ENCODE data around the gene TBC1D24.

Gene TBC1D24

GRCh38 chr16:2450975-2451381 lies 23.9 kb upstream of the TBC1D24 start:
- DNase-seq, result no peak

GRCh38 chr16:2451851-2452320 lies 23.0 kb upstream of the TBC1D24 start:
- DNase-seq, result no peak

DNA sequence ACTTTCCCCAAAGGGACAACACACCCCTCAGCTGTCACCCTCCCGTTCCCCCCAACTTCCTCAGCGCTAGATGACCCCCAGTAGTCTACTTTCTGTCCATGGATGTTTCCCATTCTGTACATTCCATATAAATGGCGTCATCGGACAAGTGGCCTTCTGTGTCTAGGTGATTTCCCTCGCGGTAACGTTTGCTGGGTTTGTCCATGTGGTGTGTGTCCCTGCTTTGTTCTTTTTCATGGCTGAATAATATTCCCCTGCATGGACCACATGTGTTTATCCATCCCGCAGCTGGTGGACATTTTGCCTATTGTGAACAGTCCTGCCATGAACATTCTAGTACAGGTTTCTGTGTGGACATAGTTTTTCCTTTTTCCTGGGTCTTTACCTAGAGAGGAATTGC lies 22.3 kb upstream of the TBC1D24 start:
- no peak for DNase-seq

DNA sequence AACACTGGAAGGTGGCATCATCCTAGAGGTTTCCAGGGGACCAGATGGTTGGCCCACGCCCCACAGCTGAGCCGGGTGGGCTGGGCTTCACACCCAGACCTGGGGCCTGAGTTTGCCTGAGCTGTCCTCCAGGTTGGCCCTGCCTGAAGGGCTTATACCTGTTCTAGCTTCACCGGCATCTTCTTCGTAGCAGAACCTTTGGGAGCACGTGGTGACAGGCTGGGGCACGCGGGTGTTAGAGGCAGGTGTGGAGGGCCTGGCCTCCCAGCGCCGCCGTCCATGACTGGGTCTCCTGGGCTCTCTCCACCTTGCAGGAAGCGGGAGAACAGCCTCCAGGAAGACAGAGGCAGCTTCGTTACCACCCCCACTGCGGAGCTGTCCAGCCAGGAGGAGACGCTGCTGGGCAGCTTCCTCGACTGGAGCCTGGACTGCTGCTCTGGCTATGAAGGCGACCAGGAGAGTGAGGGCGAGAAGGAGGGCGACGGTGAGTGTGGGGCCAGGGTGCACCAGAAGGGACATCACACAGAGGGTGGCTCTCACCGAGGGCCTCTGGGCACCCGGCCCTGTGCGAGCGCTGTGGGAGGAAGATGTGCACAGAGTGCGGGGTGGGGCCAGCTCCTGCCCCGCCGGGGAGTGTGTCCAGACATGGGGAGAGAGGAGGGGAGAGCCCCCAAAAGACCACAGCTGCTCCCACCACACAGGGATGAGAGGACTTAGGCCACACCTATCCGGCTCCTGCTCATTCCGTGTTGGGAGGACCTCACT lies 19.7 kb upstream of the TBC1D24 start:
- no peak for DNase-seq

DNA sequence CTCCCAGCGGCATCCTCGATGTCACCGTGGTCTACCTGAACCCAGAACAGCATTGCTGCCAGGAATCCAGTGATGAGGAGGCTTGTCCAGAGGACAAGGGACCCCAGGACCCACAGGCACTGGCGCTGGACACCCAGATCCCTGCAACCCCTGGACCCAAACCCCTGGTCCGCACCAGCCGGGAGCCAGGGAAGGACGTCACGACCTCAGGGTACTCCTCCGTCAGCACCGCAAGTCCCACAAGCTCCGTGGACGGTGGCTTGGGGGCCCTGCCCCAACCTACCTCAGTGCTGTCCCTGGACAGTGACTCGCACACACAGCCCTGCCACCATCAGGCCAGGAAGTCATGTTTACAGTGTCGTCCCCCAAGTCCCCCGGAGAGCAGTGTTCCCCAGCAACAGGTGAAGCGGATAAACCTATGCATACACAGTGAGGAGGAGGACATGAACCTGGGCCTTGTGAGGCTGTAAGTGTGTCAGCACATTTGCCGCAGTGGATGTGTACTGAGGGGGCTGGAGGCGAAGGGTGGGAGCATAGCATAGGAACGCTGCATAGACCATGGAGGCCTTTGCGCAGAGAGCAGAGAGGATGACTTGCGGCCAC lies 18.3 kb upstream of the TBC1D24 start:
- DNase-seq, result no peak

GRCh38 chr16:2457267-2457666 lies 17.7 kb upstream of the TBC1D24 start:
- no peak for DNase-seq

DNA sequence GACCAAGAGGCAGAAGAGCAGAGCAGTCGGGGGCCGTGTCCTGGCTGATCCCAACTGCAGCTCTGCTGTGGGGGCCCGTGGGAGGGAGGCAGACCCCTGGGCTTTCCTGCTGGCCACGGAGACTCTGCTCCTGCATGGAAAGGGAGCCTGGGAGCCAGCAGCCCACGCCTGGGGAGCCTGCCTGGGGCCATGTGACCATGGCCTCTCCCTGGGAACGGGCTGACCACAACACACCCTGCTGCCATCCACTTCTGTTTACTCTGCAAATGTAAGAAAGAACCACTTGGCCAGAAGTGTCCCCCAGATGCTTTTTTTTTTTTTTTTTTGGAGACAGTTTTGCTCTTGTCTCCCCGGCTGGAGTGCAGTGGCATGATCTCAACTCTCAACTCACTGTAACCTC lies 17.0 kb upstream of the TBC1D24 start:
- DNase-seq, result no peak

DNA sequence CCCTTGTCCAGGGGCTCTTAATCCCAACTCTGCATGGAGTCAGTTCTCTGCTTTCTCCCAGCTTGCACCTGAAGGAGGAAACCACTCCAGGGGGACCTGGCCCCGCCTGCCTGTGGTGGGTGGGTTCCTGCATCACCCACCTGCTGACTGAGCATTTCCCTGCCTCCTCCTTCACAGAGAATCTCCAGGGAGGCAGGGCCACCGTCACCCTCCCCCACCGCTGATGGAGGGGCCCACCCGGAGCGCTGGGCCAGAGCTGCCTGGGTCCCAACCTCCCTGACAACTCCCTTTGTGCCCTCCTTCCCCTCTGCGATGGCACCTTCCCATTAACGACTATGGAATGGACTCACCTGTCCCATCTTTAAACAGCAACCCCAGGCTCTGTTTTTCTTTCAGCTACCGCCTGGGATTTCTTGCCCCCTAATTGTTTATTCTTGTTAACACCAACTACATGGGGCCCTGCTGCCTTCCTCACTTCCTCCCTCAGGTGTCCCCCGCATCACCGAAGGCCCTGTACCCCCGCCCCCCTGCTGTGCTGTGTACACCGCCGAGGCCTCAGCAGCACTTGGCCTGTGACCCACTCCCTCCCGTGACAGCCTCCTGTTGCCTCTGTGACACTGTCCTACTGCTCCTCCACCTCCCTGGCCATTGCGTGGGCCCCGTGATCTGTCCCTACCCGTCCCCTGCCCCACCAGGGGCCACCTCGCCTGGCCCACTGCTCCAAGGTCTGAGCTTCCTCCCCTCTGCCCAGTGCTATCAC lies 15.9 kb upstream of the TBC1D24 start:
- DNase-seq, result no peak

GRCh38 chr16:2459647-2460390 lies 15.1 kb upstream of the TBC1D24 start, which contains the start of gene TEDC2:
Gene TEDC2, plus strand, starts transcription at chr16:2460109. Its CDS starts 36 bp downstream, at chr16:2460145.
- peak; percentile 95 for DNase-seq

DNA sequence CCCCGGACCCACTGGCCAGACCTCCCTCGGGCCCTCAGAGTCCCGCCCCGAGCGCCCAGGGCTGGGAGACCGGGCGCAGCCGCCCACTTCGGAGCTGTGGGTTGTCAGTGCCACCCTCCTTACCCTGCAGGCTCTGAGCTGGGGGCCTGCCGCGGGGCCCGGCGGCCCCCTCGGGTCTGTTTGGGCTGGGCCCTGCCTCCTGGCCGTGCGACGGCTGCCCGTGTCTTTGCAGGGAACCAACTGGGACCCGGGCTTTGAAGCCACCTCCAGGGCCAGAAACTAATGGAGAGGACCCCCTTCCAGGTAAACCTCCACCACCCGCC lies 14.6 kb upstream of the TBC1D24 start:
- no peak for DNase-seq

GRCh38 chr16:2460916-2461315 lies 14.0 kb upstream of the TBC1D24 start:
- DNase-seq, result no peak

- DNase-seq, result no peak
These were observed 12.7 kb upstream of the TBC1D24 start for GRCh38 chr16:2462031-2462866.

DNA sequence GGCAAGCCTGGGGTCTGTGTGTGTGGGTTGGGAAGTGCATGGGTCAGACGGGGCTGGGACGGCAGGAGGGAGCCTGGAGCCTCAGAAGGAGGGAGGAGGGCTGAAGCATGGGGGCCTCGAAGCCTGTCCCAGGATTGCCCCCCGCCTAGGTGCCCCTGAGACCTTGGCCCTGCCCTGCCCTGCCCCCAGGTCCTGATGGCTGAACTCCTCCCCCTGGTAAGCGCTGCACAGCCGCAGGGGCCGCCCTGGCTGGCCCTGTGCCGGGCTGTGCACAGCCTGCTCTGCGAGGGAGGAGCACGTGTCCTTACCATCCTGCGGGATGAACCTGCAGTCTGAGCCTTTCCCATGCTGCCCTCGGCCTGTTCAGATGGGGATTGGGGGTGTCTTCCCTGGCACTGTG lies 10.6 kb upstream of the TBC1D24 start:
- DNase-seq, result no peak

- DNase-seq, result no peak
These were observed 9.1 kb upstream of the TBC1D24 start for GRCh38 chr16:2465653-2466415.

DNA sequence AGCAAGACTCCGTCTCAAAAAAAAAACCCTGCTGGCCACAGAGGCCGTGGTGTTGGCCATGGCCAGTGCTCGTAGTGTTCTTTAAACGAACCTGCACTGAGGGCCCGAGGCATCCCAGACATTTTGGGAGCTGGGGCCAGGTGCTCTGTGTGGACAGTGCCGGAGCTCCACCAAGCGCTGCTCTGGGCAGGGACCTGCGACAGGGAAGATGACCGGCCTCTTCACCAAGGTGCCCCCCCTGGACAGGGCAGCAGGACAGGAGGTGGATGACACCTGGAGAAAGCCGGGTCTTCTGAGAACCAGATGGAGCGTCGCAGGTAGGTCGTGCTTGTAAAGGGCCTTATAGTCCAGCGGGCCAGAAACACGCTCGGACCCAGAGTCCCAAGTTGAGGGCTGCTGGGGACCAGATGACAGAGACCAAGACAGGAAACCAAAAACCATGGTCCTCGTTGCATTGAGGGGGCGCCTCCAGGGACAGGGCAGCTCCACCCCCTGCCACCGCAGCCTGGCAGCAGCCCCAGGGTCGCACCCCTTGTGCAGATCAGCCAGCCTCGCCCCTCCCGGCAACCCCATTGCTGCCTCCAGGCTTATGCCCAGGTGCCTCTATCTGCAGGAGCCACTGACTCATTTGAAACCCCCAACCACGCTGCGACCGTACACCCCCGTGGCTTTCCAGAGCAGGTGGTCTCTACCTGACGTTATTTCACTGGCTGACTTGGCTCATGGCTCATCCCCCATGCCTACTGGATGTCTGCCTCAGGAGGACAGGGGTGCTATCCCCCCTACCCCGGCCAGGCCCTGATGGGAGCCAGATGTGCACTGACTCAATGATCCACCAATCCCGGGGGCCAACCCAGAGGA lies 8.0 kb upstream of the TBC1D24 start:
- DNase-seq, result no peak

- DNase-seq, result no peak
These were observed 7.2 kb upstream of the TBC1D24 start for GRCh38 chr16:2467528-2468232.

- DNase-seq, result no peak
These were observed 6.6 kb upstream of the TBC1D24 start for GRCh38 chr16:2468233-2468724.

- no peak for DNase-seq
These were observed 6.1 kb upstream of the TBC1D24 start for GRCh38 chr16:2468725-2469398.
